Right lobe of liver (tissue), 4 donors: ENCODE measurements around the gene LENEP.

Experiments
- CTCF ChIP-seq, 4 donors: fragments of 200-600 bp in 3 of 4; fragments of 450-650 bp in 1 of 4; IDR thresholded peaks; one replicate each; pipeline versions ENCODE4 v1.5.1 to v1.8.0; 2016 to 2022; ENCODE audit warnings: antibody characterized with exemption in 4 of 4, mild to moderate bottlenecking in 2 of 4
- POLR2A ChIP-seq: fragments of 450-650 bp; IDR thresholded peaks from one replicate; pipeline ENCODE4 v1.6.1; 2017; ENCODE audit warnings: antibody characterized with exemption, mild to moderate bottlenecking
- donor health status: DM: no; HTN: no; CAD: no.
- donor health status: DM: no; HTN: no; CAD: no.
- donor health status: DM: no; HTN: yes; CAD: no.

GRCh38 chr1:154982897-154983648 is 10.3 kb upstream of the LENEP start, which contains the start of gene FLAD1:
- TF ChIP-seq CTCF (IDR thresholded peaks at IDR 0.05) (no peak), POLR2A (peak; percentile 32)
